ENCODE data around the gene CACUL1. TPM values are rescaled to one million over a fixed set of nuclear protein-coding genes. Genes with fewer than 3 reads are reported as not detected.
"Not testable (repeated sequence)": the region's sequence is repeated elsewhere in the genome, so short reads cannot be mapped to it uniquely, and the experiment has no call there.

Gene CACUL1
- total RNA-seq, 2 donors from 2014 or later, result 26.1 to 29.8 TPM

GRCh38 chr10:118680197-118680596 is 74.6 kb downstream of the CACUL1 start:
- Mint-ChIP-seq H3K9me3 (no peaks in the 10 kb centered on the region), H3K36me3 (ENCODE audit: insufficient read depth in 2 of 2) (peaks cover 0 to 1% of the 10 kb centered on the region in 2 donors), H3K27ac (no peak overlapping the region), H3K4me1 (ENCODE audit: low read depth) (no peaks in the 10 kb centered on the region), H3K4me3 (no peak overlapping the region), H3K27me3 (ENCODE audit: low read depth) (no peaks in the 10 kb centered on the region)
- DNase-seq (no peak), ATAC-seq (replicated peaks in 1 of 2) (no peak)

- ATAC-seq (replicated peaks in 1 of 2), result peak; percentile 22 to 35
- H3K9me3 Mint-ChIP-seq, result no peaks in the 10 kb centered on the region
- no peak overlapping the region for H3K4me3 Mint-ChIP-seq
These were observed 80.4 kb downstream of the CACUL1 start for GRCh38 chr10:118674226-118674919.

GRCh38 chr10:118672766-118673715 is 81.7 kb downstream of the CACUL1 start:
- Mint-ChIP-seq H3K9me3 (no peaks in the 10 kb centered on the region), H3K27me3 (ENCODE audit: low read depth) (no peaks in the 10 kb centered on the region), H3K27ac (no peak overlapping the region), H3K36me3 (ENCODE audit: insufficient read depth in 2 of 2) (no peaks in the 10 kb centered on the region), H3K4me3 (no peak overlapping the region), H3K4me1 (ENCODE audit: low read depth) (peaks cover 15% of the 10 kb centered on the region)
- ATAC-seq (replicated peaks in 1 of 2), result peak in 1 of 2 donors; percentile 8
- DNase-seq, result no peak

More at GRCh38 chr10:118674226-118674919, 80.4 kb downstream of the CACUL1 start:
- Mint-ChIP-seq H3K36me3 (ENCODE audit: insufficient read depth in 2 of 2) (no peaks in the 10 kb centered on the region), H3K27me3 (ENCODE audit: low read depth) (no peaks in the 10 kb centered on the region), H3K27ac (no peak overlapping the region), H3K4me1 (ENCODE audit: low read depth) (peaks cover 8% of the 10 kb centered on the region)
- DNase-seq, result no peak

- Mint-ChIP-seq H3K27me3 (ENCODE audit: low read depth) (no peaks in the 10 kb centered on the region), H3K4me3 (no peak overlapping the region), H3K36me3 (ENCODE audit: insufficient read depth in 2 of 2) (no peaks in the 10 kb centered on the region), H3K27ac (no peak overlapping the region), H3K9me3 (no peaks in the 10 kb centered on the region), H3K4me1 (ENCODE audit: low read depth) (peaks cover 15% of the 10 kb centered on the region)
- no peak for DNase-seq
- ATAC-seq (replicated peaks in 1 of 2), result no peak
These were observed 82.6 kb downstream of the CACUL1 start for GRCh38 chr10:118672153-118672552.

GRCh38 chr10:118671221-118671620 is 83.5 kb downstream of the CACUL1 start:
- not testable (repeated sequence) for H3K36me3 Mint-ChIP-seq (ENCODE audit: insufficient read depth in 2 of 2); DNase-seq; H3K27me3 Mint-ChIP-seq (ENCODE audit: low read depth); H3K27ac Mint-ChIP-seq; H3K4me3 Mint-ChIP-seq; ATAC-seq (replicated peaks in 1 of 2); H3K9me3 Mint-ChIP-seq
- H3K4me1 Mint-ChIP-seq (ENCODE audit: low read depth), result peaks cover 15% of the 10 kb centered on the region

- no peak for ATAC-seq (replicated peaks in 1 of 2)
- no peak for DNase-seq
- no peaks in the 10 kb centered on the region for H3K9me3 Mint-ChIP-seq
- no peak overlapping the region for H3K4me3 Mint-ChIP-seq
- peaks cover 15% of the 10 kb centered on the region for H3K4me1 Mint-ChIP-seq (ENCODE audit: low read depth)
- no peak overlapping the region for H3K27ac Mint-ChIP-seq
- no peaks in the 10 kb centered on the region for H3K36me3 Mint-ChIP-seq (ENCODE audit: insufficient read depth in 2 of 2)
- no peaks in the 10 kb centered on the region for H3K27me3 Mint-ChIP-seq (ENCODE audit: low read depth)
These were observed 84.2 kb downstream of the CACUL1 start for GRCh38 chr10:118670472-118671124.

- DNase-seq (no peak), ATAC-seq (replicated peaks in 1 of 2) (peak in 1 of 2 donors; percentile 21)
- no peak overlapping the region for H3K27ac Mint-ChIP-seq
- no peak overlapping the region for H3K4me3 Mint-ChIP-seq
- H3K36me3 Mint-ChIP-seq (ENCODE audit: insufficient read depth in 2 of 2), result no peaks in the 10 kb centered on the region
- H3K27me3 Mint-ChIP-seq (ENCODE audit: low read depth), result no peaks in the 10 kb centered on the region
- no peaks in the 10 kb centered on the region for H3K9me3 Mint-ChIP-seq
- peaks cover 16% of the 10 kb centered on the region for H3K4me1 Mint-ChIP-seq (ENCODE audit: low read depth)
These were observed 84.9 kb downstream of the CACUL1 start for GRCh38 chr10:118669835-118670234.

- H3K27me3 Mint-ChIP-seq (ENCODE audit: low read depth), result no peaks in the 10 kb centered on the region
- no peak for DNase-seq
- no peak for ATAC-seq (replicated peaks in 1 of 2)
- peaks cover 20% of the 10 kb centered on the region for H3K4me1 Mint-ChIP-seq (ENCODE audit: low read depth)
- H3K36me3 Mint-ChIP-seq (ENCODE audit: insufficient read depth in 2 of 2), result no peaks in the 10 kb centered on the region
- H3K9me3 Mint-ChIP-seq, result no peaks in the 10 kb centered on the region
- H3K27ac Mint-ChIP-seq, result peak overlapping the region; percentile 31
- H3K4me3 Mint-ChIP-seq, result no peak overlapping the region
These were observed 85.6 kb downstream of the CACUL1 start for GRCh38 chr10:118669020-118669791.

GRCh38 chr10:118668228-118668952 is 86.4 kb downstream of the CACUL1 start:
- ATAC-seq (replicated peaks in 1 of 2) (no peak), DNase-seq (no peak)
- Mint-ChIP-seq H3K4me3 (no peak overlapping the region), H3K4me1 (ENCODE audit: low read depth) (peaks cover 27% of the 10 kb centered on the region), H3K27ac (no peak overlapping the region), H3K9me3 (no peaks in the 10 kb centered on the region), H3K36me3 (ENCODE audit: insufficient read depth in 2 of 2) (no peaks in the 10 kb centered on the region), H3K27me3 (ENCODE audit: low read depth) (no peaks in the 10 kb centered on the region)

- no peak for ATAC-seq (replicated peaks in 1 of 2)
- Mint-ChIP-seq H3K36me3 (ENCODE audit: insufficient read depth in 2 of 2) (peaks cover 0 to 2% of the 10 kb centered on the region in 2 donors), H3K9me3 (peaks cover 2% of the 10 kb centered on the region in 2 donors), H3K27me3 (ENCODE audit: low read depth) (no peaks in the 10 kb centered on the region), H3K4me3 (no peak overlapping the region), H3K4me1 (ENCODE audit: low read depth) (peaks cover 27% of the 10 kb centered on the region), H3K27ac (no peak overlapping the region)
- DNase-seq, result no peak
These were observed 87.0 kb downstream of the CACUL1 start for GRCh38 chr10:118667732-118668131.

- DNase-seq, result no peak
- no peak for ATAC-seq (replicated peaks in 1 of 2)
- no peak overlapping the region for H3K4me3 Mint-ChIP-seq
- H3K9me3 Mint-ChIP-seq, result peaks cover 5 to 6% of the 10 kb centered on the region in 2 donors
- peaks cover 3 to 4% of the 10 kb centered on the region in 2 donors for H3K36me3 Mint-ChIP-seq (ENCODE audit: insufficient read depth in 2 of 2)
- H3K4me1 Mint-ChIP-seq (ENCODE audit: low read depth), result peaks cover 33% of the 10 kb centered on the region
- H3K27me3 Mint-ChIP-seq (ENCODE audit: low read depth), result no peaks in the 10 kb centered on the region
- H3K27ac Mint-ChIP-seq, result no peak overlapping the region
These were observed 88.4 kb downstream of the CACUL1 start for GRCh38 chr10:118666350-118666749.

GRCh38 chr10:118664321-118664720 is 90.4 kb downstream of the CACUL1 start:
- no peak for ATAC-seq (replicated peaks in 1 of 2)
- Mint-ChIP-seq H3K4me3 (no peak overlapping the region), H3K36me3 (ENCODE audit: insufficient read depth in 2 of 2) (peaks cover 5 to 7% of the 10 kb centered on the region in 2 donors), H3K4me1 (ENCODE audit: low read depth) (peaks cover 33% of the 10 kb centered on the region), H3K27ac (no peak overlapping the region), H3K27me3 (ENCODE audit: low read depth) (no peaks in the 10 kb centered on the region), H3K9me3 (peaks cover 5 to 8% of the 10 kb centered on the region in 2 donors)
- no peak for DNase-seq

Data from activated T-cell treated with anti-CD3 and anti-CD28 coated beads, Interleukin-2, amount 50 U/mL, for 72 hours (primary cell).